Middle frontal gyrus (tissue), 1 donor: ENCODE data around the gene LRTM2.
A peak's percentile ranks its signal among the peaks of the same experiment; 100 is the strongest.

Source experiments
- DNase-seq: peaks from one replicate; pipeline ENCODE4 v3.0.0-alpha.2; 2015; ENCODE audit warnings: low spot score; ENCODE audit errors: extremely low spot score

The LRTM2 gene

GRCh38 chr12:1820191-1820895, at the start of gene LRTM2:
Gene LRTM2 (plus strand): TSS chr12:1820565. CDS start chr12:1828149, 7,584 bp downstream.
- no peak for DNase-seq

GRCh38 chr12:1773937-1774655, 46.3 kb upstream of the LRTM2 start:
- DNase-seq: no peak

GRCh38 chr12:1776170-1776921, 44.0 kb upstream of the LRTM2 start:
- DNase-seq: no peak

GRCh38 chr12:1777798-1778197, 42.6 kb upstream of the LRTM2 start:
- no peak for DNase-seq

GRCh38 chr12:1778911-1779310, 41.5 kb upstream of the LRTM2 start:
- DNase-seq: no peak

- peak; percentile 50 for DNase-seq
Measured at GRCh38 chr12:1779783-1780182, 40.6 kb upstream of the LRTM2 start.

- no peak for DNase-seq
Measured at GRCh38 chr12:1781772-1782171, 38.6 kb upstream of the LRTM2 start.

GRCh38 chr12:1782215-1782614, 38.1 kb upstream of the LRTM2 start:
- DNase-seq: no peak

- DNase-seq: no peak
Measured at GRCh38 chr12:1787714-1788113, 32.7 kb upstream of the LRTM2 start.

- no peak for DNase-seq
Measured at GRCh38 chr12:1790444-1790843, 29.9 kb upstream of the LRTM2 start.

GRCh38 chr12:1791104-1791841, 29.1 kb upstream of the LRTM2 start:
- DNase-seq: no peak

- DNase-seq: no peak
Measured at GRCh38 chr12:1792406-1792805, 28.0 kb upstream of the LRTM2 start.

- DNase-seq: no peak
Measured at GRCh38 chr12:1793426-1794210, 26.7 kb upstream of the LRTM2 start.

- DNase-seq: no peak
Measured at GRCh38 chr12:1794440-1795090, 25.8 kb upstream of the LRTM2 start.

GRCh38 chr12:1795221-1795784, 25.1 kb upstream of the LRTM2 start:
- DNase-seq: no peak

GRCh38 chr12:1795785-1796514, 24.4 kb upstream of the LRTM2 start:
- DNase-seq: peak; percentile 86

GRCh38 chr12:1796515-1797010, 23.8 kb upstream of the LRTM2 start:
- DNase-seq: no peak

GRCh38 chr12:1797011-1797901, 23.1 kb upstream of the LRTM2 start:
- DNase-seq: no peak
